HG03442 (cell line): ENCODE data around the gene PECR.
A peak's percentile ranks its signal among the peaks of the same experiment; 100 is the strongest.

Source experiments
- ATAC-seq: cut with Tn5 transposase; IDR thresholded peaks from one replicate; pipeline ENCODE4 v1.9.1; 2021; ENCODE audit warnings: mild to moderate bottlenecking, moderate library complexity; ENCODE audit not compliant: unreplicated experiment

The PECR gene

DNA sequence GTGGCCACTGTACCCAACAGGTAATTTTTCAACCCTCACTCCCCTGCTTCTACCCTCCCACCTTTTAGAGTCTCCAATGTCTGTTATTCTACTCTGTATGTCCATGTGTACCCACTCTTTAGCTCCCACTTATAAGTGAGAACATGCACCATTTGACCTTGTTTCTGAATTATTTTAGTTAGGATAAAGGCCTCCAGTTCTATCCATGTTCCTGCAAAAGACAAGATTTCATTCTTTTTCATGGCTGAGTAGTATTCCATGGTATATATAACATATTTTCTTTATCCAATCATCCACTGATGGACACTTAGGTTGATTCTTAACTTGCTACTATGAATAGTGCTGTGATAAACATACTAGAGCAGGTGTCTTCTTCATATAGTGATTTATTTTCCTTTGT lies 9.1 kb downstream of the PECR start:
- ATAC-seq = no peak

DNA sequence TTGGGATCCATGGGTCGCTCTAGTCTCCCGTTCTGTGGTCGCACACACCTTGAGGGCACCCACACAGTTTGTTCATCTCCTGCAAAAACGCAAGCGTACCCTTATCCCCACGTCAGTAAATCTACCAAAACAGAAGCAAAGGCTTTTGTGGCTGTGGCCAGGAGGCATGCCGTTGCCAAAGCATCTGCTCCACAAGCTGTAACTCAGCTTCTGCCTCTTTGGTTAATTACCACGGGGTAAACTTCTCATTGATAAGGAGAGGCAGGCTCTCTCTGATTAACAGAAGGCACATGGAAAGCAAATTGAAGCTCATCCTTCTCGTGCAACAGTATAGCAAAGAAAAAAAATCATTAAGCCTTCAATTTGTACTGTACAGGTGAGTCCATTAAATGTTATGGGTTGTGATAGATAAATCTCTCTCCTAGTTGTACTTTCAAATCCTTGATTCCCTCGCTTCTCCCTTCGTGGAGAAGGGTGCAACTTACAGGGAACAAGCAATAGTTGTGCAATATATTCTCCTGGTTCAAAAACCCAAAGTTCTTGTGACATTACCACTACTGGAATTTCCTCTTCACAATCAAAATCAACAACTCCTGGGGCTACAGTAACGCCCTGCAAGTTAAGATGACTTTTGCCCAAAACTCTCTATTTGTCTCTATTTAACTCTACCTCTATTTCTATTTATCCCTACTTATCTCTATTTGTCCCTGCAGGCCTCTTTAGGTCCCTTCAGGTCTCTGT lies 10.3 kb downstream of the PECR start:
- ATAC-seq = no peak

DNA sequence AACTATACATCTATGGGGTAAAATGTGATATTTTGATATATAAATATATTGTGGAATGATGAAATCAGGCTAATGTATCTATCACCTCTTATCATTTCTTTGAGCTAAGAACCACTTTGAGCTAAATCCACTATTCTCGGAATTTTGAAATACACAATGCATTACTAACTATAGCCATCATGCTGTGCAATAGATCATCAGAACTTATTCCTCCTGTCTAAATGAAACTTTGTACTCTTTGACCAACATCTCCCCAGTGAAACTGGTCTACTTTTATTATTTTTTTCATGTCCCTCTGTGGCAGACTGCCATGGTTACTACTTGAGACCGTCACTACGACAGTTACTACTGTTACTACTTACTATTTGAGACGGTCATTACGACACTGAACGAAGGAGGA lies 11.4 kb downstream of the PECR start:
- ATAC-seq = no peak

DNA sequence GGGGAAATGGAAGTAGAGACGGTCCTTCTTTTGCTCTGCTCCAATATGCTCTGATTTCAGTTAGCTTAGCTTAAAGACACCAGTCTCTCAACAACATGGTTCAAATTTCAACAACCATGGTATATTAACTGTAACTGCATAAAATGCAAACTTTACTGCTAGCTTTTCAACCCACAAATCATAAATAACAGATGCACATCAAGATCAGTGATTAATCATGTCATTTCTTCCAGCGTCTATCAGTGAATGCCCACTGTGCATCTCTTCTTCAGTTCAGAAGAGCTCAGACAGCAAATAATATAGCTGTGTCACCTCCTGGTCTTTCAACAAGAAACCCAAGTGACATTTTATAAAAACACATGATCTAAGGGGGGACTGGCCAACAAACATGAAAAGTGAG lies 12.6 kb downstream of the PECR start:
- no peak for ATAC-seq

DNA sequence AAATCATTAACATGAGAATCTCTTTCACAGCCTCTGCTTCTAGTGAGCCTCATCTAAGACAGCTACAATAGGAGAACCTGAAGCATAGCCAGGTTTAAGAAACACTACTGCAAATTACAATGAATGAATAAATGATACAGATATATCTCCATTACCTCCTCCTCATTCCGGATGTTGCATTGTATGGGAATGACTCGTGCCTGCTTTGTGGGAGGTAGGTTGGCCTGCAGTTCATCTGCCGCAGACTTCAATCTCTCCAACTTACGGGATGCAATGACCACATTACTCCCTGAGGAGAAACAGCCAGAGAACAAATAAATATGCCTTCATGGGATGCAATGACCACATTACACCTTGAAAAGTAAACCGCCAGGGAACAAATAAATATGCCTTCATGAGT lies 15.4 kb downstream of the PECR start:
- ATAC-seq = no peak

DNA sequence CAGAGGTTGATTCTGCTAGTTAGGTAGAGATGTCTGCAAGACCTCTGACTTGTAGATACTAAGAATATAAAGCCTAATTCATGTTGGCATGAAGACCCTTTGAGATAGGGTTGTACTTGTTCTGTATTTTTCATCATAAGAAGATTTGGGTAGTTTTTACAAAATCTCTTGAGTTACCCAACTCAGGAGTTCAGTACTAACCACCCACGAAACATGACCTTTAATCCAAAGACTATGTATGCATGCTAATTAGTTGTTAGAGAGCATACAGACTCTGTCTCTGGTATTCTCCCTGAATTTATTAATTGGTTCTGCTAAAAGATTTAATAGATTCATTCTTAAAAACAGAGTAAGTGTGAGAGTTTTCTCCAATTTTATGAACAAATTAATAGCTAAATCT lies 16.9 kb downstream of the PECR start:
- ATAC-seq = no peak

DNA sequence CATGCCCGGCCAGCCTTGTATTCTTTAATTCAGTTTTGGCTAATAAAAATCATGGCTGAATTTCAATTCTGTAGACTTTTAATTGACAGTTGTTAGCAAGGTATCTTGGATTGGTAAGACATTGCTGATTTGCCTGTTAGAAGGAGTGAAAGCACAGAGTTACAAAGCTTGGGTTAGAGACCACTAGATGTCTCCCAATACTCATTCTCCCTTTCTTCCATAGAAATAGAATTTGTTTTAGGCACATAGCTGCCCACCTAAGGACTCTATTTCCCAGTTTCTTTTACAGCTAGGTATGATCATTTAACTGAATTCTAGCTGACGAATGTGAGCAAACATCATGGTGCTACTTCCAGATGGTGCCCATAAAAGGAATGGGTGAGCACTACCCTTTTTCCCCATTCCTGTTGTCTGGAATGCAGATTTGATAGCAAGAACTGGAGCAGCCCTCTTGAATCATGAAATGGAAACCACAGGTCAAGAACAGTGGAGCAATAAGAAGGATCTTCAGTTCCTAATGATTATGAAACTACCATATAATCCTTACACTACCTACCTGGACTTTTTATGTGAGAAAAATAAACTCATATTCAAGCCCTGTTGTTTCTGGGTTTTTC lies 17.5 kb downstream of the PECR start:
- ATAC-seq = no peak

DNA sequence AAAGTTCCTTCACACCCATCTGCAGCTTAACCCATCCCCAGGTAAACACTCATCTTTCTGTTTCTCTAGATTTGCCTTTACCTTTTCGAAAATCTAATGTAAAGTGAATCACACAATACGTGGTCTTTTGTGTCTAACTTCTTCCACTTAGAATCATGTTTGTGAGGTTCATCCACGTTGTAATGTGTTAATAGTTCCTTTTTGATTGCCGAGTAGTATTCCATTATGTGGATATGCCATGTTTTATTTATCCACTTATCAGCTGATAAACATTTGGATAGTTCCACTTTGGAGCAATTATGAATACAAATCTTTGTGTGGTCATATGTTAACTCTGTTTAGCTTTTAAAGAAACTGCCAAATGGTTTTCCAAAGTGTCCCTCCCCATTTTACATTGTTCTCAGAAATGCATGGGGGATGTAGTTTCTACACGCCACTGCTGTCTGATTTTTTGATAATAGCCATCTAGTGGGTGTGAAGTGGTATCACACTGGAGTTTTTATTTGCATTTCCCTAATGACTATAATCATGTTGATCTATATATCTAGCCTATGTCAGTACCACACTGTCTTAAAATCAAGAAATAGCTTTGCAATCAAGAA lies 22.3 kb downstream of the PECR start:
- no peak for ATAC-seq

DNA sequence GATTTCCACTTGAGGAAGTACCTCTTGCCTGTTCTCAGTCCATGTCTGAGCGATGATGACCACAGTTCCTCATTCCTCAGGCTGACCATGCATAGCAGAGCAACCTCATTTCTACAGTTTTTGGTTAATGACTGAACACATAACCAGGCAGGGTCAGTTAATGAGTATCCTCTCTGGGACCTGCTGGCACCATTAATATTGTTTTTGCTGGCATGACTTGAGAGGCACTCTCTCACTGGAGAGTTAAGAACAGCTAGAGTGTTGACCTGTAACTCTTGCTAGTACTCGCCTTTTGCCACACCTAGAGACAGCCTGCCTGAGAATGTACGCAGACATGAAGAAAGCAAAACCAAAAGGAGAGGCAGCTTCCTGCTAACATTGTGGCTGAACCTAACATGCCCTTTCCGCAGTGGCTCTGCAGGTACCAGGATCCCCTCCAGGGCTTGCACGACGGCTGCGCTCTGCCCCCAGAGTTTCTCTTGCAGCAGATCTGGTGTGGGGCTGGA lies 23.9 kb downstream of the PECR start:
- peak; percentile 69 for ATAC-seq

DNA sequence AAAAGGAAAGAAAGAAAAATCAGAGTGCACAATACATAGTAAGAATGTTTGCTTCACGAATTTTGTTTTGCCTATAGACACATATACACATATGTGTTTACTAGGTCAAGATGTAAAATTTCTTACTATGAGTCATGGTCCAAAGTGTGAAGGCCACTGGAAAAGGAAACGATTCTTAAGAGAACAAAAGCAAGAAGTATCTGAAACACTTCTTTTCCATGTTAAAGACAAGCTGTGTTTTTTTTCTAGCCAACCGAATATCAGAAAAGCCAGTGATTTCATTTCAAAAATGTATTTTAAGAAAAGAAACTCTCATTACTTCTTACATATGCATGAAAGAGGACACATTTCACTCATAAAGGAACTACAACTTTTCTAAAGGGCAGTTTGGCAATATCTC lies 24.9 kb downstream of the PECR start:
- ATAC-seq = peak; percentile 44

DNA sequence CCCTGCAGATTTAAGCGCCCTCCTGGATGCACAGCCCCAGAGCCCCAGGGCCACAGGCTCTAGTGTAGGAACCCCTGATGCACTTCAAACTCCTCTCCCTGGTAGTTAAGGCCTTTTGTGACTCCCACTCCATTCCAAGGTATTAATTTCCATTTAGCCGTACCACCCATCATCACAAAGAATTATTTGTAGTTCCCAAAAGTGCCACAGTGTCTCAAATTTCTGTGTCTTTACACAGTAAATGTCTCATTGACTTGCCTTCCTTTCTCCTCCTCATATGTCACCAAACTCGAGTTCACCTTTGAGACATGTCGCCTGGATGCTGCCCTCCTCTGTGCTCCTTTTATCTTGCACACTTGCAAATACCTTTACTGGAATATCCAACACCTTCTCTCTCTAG lies 25.9 kb downstream of the PECR start:
- no peak for ATAC-seq

DNA sequence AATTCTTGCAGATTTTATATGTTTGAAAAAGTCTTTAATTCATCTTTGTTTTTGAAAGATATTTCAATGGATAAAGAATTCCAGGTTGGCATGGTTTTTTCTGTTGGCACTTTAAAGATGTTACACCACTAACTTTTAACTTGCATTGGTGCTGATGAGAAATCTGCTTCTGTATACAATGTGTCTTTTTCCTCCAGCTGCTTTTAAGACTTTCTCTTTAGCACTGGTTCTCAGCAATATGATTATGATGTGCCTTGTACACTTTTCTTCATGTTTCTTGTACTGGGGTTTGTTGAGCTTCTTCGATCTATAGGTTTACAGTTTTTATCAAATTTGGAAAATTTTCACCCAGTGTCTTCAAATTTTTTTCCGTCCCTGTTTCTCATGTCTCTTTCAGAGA lies 29.2 kb downstream of the PECR start:
- no peak for ATAC-seq

DNA sequence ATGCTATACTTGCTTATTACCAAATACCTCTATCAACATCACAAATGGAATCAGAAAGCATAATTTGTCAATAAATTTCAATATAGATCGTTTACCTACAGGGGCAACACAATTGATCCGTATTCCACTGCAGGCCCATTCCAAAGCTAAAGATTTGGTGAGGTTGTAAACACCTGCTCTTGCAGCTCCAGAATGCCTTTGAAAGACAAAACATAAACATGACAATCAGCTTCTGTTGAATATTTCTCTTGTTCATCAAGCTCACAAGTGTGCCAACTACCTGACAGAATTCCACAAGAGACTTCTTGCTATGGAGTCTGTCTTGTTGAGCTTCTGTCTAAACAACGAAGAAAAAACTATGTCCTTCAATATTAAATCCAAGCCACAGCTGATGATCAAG lies 30.3 kb downstream of the PECR start:
- ATAC-seq = no peak

DNA sequence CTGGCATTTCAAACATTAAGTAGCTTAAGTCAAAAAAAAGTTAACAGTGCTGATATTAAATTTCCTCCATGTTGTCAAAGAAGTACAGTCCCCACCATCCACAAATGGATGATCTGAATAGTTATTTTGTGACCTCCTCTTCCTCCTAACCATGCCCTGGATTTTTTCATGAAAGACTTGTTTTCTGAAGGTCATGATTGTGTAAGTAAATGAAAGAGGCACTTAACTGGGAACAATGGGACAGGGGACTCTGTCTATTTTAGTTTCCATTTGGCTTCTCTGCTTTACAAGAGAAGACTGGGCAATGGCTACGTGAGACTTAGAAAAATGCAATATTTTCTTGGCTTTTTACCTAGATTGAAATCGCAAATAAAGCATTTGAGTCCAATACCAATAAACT lies 32.2 kb downstream of the PECR start:
- no peak for ATAC-seq

DNA sequence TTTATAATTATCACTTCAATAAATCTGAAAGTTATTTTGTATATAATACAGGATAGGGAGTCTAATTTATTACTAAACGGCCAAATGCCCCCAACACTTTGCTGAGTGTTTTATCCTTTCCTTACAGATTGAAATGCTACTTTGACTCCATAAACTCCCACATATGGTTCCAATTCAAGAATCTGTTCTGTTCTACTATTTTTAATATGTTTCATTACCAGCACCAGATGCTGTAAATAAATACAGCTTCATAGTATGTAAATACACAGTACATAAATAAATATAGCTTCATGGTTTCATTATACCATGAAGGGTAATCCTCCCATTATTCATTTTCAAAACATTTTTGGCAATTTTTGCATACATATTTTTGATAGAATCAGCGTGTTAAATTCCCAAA lies 34.2 kb downstream of the PECR start:
- ATAC-seq = no peak

DNA sequence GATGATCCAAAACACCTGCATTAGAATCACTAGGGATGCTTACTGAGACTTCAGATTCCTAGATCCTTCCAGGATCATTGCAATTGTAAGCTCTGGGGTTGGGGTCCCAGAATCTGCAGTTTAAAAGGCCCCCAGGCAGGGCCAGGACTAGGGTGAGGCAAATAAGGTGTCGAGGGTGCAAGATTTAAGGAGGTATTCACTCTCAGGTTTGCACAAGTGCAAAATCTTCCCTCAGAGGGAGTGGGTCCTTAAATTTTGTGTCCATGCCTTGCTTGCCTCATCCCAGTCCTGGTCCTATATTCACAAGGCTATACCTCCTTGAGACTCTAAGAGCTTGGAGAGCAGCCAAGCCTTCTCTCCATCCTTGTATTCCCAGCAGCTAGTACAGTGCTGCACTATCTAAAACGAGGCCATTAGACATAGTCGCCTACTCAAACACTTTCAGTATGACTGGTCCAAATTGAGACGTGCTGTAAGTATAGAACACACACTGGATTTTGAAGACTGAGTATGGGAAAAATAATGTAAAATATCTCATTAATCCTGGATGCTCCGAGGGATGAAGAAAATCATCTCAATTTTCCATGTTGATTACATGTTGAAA lies 36.6 kb downstream of the PECR start:
- ATAC-seq = peak; percentile 99

DNA sequence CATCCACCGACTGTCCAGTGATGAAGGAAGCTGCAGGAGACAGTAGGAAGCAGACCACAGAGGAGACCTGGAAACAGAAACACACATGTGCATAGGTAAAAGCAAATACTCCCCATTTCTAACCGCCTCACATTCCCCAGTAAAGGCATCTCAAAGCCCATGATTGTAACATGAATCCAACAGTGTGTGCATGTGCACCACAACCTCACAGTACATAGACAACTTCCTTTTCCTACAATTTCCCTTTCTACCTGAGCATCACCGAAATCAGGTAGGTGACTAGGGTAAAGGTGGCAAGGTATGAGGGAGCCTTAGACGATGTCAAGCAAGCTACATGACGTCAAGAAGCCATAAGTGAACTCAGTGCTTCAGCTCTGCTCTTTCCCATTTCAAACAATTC lies 37.7 kb downstream of the PECR start:
- no peak for ATAC-seq

DNA sequence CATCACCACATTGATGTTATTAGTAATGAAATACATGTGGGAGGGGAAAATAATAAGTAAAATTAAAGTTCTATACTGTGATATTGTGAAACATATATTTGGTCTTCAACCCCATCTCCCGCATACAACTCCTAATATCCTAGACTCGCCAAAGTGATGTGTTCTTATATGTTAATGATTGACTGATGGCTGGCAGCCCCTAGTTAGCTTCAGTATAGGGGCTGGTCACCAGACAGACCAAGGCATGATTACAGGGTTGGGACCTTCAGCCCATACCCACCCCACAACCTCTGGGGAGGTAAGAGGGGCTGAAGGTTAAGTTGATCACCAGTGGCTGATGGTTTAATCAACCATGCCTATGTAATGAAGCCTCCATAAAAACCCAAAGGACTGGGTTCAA lies 40.2 kb downstream of the PECR start:
- ATAC-seq = no peak

DNA sequence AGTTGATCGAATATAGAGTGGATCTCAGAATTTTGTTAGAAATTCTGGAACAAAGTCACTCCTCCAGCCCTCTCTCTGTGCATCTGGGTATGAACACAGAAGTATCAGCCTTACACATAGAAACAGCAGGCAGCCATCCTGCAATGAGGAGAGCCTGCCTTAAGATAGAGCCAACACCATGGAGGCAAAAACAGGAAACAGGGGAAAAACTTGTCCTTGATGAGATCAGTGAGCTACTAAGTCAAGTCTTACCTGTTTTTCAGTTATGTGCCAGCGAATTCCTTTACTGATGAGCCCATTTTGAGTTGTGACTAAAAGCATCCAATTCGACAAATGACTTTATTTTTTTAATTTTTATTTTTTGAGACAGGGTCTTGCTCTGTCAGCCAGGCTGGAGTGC lies 41.7 kb downstream of the PECR start:
- no peak for ATAC-seq

DNA sequence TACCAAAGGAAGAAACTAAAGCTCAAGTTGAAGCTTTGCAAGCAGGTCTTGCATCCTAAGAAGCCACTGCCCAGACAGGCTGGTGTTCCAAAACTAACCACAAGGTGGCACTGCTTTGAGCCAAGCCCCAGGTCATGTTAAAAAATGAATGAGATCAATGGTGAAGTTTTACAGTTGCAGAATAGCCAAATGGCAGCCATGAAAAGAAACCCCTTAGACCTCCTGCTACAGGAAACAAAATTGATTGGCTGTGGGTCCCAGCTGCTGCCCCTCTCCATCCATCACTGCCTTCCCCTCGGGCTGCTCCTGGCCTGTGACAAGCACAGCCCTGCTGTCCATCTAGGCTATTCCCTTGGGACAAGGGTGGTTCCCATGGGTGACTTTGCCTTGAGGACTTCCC lies 47.5 kb downstream of the PECR start:
- peak; percentile 22 for ATAC-seq

DNA sequence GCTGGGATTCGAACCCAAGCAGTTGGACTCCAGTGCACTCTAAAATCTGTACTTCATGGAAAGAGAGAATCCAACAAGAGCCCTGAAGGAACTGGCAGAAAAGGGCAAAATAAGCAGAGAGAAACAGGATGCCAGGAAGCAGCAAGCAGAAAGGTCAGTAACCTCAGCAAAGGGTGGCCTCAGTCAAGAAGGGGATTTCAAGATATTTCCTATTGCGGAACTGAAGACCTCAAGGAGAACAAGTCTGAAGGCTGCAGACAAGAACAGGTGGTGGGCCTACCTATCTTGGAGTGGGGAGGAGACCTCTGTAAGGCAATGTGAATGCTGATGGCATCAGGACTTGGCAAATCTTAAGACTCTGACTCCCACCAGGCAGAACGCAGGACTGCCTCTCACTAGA lies 48.2 kb downstream of the PECR start:
- peak; percentile 45 for ATAC-seq
